ENCODE data around the gene DIRAS1.

DIRAS1 gene

GRCh38 chr19:2666344-2666994 lies 54.7 kb downstream of the DIRAS1 start:
- H3K27ac ChIP-seq (ENCODE audit: poor library complexity, severe bottlenecking) = no peak overlapping the region
- no peak for DNase-seq (ENCODE audit: low spot score)
- H3K4me3 ChIP-seq (ENCODE audit: severe bottlenecking) = no peak overlapping the region
- no peaks in the 10 kb centered on the region for H3K36me3 ChIP-seq (ENCODE audit: low read depth)
- TF ChIP-seq, protein P1, sequence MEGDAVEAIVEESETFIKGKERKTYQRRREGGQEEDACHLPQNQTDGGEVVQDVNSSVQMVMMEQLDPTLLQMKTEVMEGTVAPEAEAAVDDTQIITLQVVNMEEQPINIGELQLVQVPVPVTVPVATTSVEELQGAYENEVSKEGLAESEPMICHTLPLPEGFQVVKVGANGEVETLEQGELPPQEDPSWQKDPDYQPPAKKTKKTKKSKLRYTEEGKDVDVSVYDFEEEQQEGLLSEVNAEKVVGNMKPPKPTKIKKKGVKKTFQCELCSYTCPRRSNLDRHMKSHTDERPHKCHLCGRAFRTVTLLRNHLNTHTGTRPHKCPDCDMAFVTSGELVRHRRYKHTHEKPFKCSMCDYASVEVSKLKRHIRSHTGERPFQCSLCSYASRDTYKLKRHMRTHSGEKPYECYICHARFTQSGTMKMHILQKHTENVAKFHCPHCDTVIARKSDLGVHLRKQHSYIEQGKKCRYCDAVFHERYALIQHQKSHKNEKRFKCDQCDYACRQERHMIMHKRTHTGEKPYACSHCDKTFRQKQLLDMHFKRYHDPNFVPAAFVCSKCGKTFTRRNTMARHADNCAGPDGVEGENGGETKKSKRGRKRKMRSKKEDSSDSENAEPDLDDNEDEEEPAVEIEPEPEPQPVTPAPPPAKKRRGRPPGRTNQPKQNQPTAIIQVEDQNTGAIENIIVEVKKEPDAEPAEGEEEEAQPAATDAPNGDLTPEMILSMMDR (IDR thresholded peaks at IDR 0.05; ENCODE audit: poor library complexity, severe bottlenecking) = no peak
- no peak for ATAC-seq (ENCODE audit: low read depth)
- no peaks in the 10 kb centered on the region for H3K27me3 ChIP-seq (ENCODE audit: insufficient read depth, poor library complexity, severe bottlenecking)
- H3K9me3 ChIP-seq (ENCODE audit: severe bottlenecking) = no peaks in the 10 kb centered on the region
- H3K4me1 ChIP-seq (ENCODE audit: insufficient read depth, poor library complexity, severe bottlenecking) = no peaks in the 10 kb centered on the region

GRCh38 chr19:2665103-2665502 lies 56.1 kb downstream of the DIRAS1 start:
- Histone ChIP-seq H3K27me3 (ENCODE audit: insufficient read depth, poor library complexity, severe bottlenecking) (no peaks in the 10 kb centered on the region), H3K4me1 (ENCODE audit: insufficient read depth, poor library complexity, severe bottlenecking) (no peaks in the 10 kb centered on the region), H3K4me3 (ENCODE audit: severe bottlenecking) (no peak overlapping the region), H3K27ac (ENCODE audit: poor library complexity, severe bottlenecking) (no peak overlapping the region), H3K9me3 (ENCODE audit: severe bottlenecking) (no peaks in the 10 kb centered on the region), H3K36me3 (ENCODE audit: low read depth) (no peaks in the 10 kb centered on the region)
- TF ChIP-seq, protein P1 (IDR thresholded peaks at IDR 0.05; ENCODE audit: poor library complexity, severe bottlenecking) = no peak
- no peak for ATAC-seq (ENCODE audit: low read depth)
- no peak for DNase-seq (ENCODE audit: low spot score)

Measured in RWPE2 (cell line).